K562 (cell line): ENCODE results near the gene DPH1. TPM values are rescaled to one million over a fixed set of nuclear protein-coding genes. Genes with fewer than 3 reads are reported as not detected.

Experiments
- ATAC-seq: fragments of 200-7000 bp; cut with Tn5 transposase; 3 replicates; pipeline ENCODE4 v1.9.1; 2020; ENCODE audit warnings: moderate library complexity
- BruUV-seq: library from RNA; stranded (reverse); fragments of 400-500 nt; replicated peaks from 2 replicates; lab custom pipeline; 2021; lab: Mats Ljungman, UMichigan
- CTCF ChIA-PET: fragments of 300-600 bp; formaldehyde crosslinking; extraction: SDS; loops from one replicate; lab custom pipeline; 2021; ENCODE audit warnings: low intra/inter-chr PET ratio; lab: Yijun Ruan, JAX
- POLR2A ChIA-PET: fragments of 300-600, 350-650 bp; sonication (Branson Sonifier 250); formaldehyde crosslinking; extraction: SDS; loops from one replicate; lab custom pipeline; 2021; ENCODE audit warnings: antibody characterized with exemption, inconsistent platforms; lab: Yijun Ruan, JAX
- DNase-seq, 4 experiments: peaks; one replicate each; pipeline versions ENCODE4 v3.0.0 to v3.0.0-alpha.2; 2011 to 2018; ENCODE audit warnings: low spot score in 3 of 4, mixed read lengths in 3 of 4; ENCODE audit errors: extremely low read depth in 1 of 4
- FAIRE-seq: peaks from 2 replicates; lab custom pipeline; 2011; peaks lifted over from hg19 to GRCh38; lab: Jason Lieb, UNC
- H2AFZ ChIP-seq: 2 replicates; pipeline ENCODE4 v1.6.0; 2011; ENCODE audit warnings: low read depth, low read length, control low read depth, inconsistent platforms
- H3K27ac ChIP-seq: fragments of 200-600 bp; 3 replicates; pipeline ENCODE4 v1.8.0; 2011; ENCODE audit warnings: low read depth, mild to moderate bottlenecking, control low read depth, inconsistent platforms, low read length, moderate library complexity, mixed read lengths; ENCODE audit errors: extremely low read depth
- H3K27me3 ChIP-seq, 2 experiments: fragments of 300-600 bp in 1 of 2; 2 replicates in 1 of 2; 3 replicates in 1 of 2; pipeline versions ENCODE4 v1.6.0 to v1.8.0; 2011; ENCODE audit warnings: inconsistent platforms in 2 of 2, low read length in 2 of 2, mild to moderate bottlenecking in 1 of 2, mixed read lengths in 1 of 2, moderate library complexity in 1 of 2; ENCODE audit not compliant: control insufficient read depth in 2 of 2, insufficient read depth in 2 of 2
- H3K36me3 ChIP-seq: fragments of 300-600 bp; 3 replicates; pipeline ENCODE4 v1.8.0; 2011; ENCODE audit warnings: mild to moderate bottlenecking, low read length, inconsistent platforms; ENCODE audit not compliant: control insufficient read depth, insufficient read depth
- H3K4me1 ChIP-seq, 2 experiments: fragments of 200-600 bp in 1 of 2; replicated peaks in 1 of 2; 2 replicates in 1 of 2; 3 replicates in 1 of 2; pipeline versions ENCODE4 v1.5.1 to v1.8.0; 2011; ENCODE audit warnings: inconsistent platforms in 2 of 2, low read length in 2 of 2, mild to moderate bottlenecking in 1 of 2, mixed read lengths in 1 of 2, moderate library complexity in 1 of 2; ENCODE audit not compliant: control insufficient read depth in 2 of 2, insufficient read depth in 2 of 2
- H3K4me2 ChIP-seq: 2 replicates; pipeline ENCODE4 v1.6.1; 2011; ENCODE audit warnings: low read length, control low read depth, inconsistent platforms, mixed read lengths; ENCODE audit not compliant: insufficient read depth
- H3K4me3 ChIP-seq: fragments of 200-600 bp; sonication (generic), shearing (Covaris generic); 2 replicates; pipeline ENCODE4 v1.5.1; 2016; ENCODE audit warnings: control low read depth, inconsistent platforms
- H3K79me2 ChIP-seq: fragments of 200-600 bp; 3 replicates; pipeline ENCODE4 v1.8.0; 2011; ENCODE audit warnings: low read length, inconsistent platforms; ENCODE audit not compliant: control insufficient read depth, insufficient read depth
- H3K9ac ChIP-seq, 2 experiments: 2 replicates each; pipeline versions ENCODE4 v1.6.0 to v1.6.1; 2011; ENCODE audit warnings: low read depth in 2 of 2, low read length in 2 of 2, control low read depth in 1 of 2, inconsistent platforms in 1 of 2, mild to moderate bottlenecking in 1 of 2, mixed read lengths in 1 of 2; ENCODE audit not compliant: insufficient read depth in 1 of 2
- H3K9me1 ChIP-seq: one replicate; pipeline ENCODE4 v1.6.0; 2011; ENCODE audit warnings: inconsistent platforms, mild to moderate bottlenecking, low read length, moderate library complexity; ENCODE audit not compliant: control insufficient read depth, insufficient read depth
- H3K9me3 ChIP-seq: replicated peaks from 2 replicates; pipeline ENCODE4 v1.5.1; 2011; ENCODE audit warnings: low read depth, low read length, inconsistent platforms; ENCODE audit not compliant: control insufficient read depth, insufficient read depth
- H4K20me1 ChIP-seq: replicated peaks from 2 replicates; pipeline ENCODE4 v1.6.1; 2011; ENCODE audit warnings: low read length, inconsistent platforms, mixed read lengths; ENCODE audit not compliant: control insufficient read depth, insufficient read depth
- CCNT2 ChIP-seq: IDR thresholded peaks from 2 replicates; pipeline ENCODE4 v1.6.1; 2011; ENCODE audit warnings: borderline replicate concordance, low read depth, mild to moderate bottlenecking, moderate library complexity, mixed read lengths, low read length; ENCODE audit not compliant: insufficient read length; ENCODE audit errors: extremely low read depth
- CTCF ChIP-seq, 3 experiments: IDR thresholded peaks in 2 of 3; conservative IDR thresholded peaks in 1 of 3; 2 replicates each; pipeline ENCODE4 v1.5.1; 2011 to 2012; ENCODE audit warnings: low read length in 3 of 3, mild to moderate bottlenecking in 3 of 3, control low read depth in 2 of 3, improper control_type of control experiment in 1 of 3, inconsistent platforms in 1 of 3, low read depth in 1 of 3, mixed read lengths in 1 of 3, moderate library complexity in 1 of 3; ENCODE audit not compliant: insufficient read depth in 2 of 3
- EGR1 ChIP-seq: fragments of 450-650 bp; conservative IDR thresholded peaks from 2 replicates; pipeline ENCODE4 v1.6.1; 2017; ENCODE audit warnings: mild to moderate bottlenecking
- FOXJ2 ChIP-seq: fragments of 200-800 bp; sonication (Bioruptor generic); IDR thresholded peaks from 2 replicates; pipeline ENCODE4 v1.6.1; 2016; ENCODE audit warnings: missing genetic modification characterization, missing compliant biosample characterization
- GABPB1 ChIP-seq: sonication (generic); formaldehyde crosslinking; IDR thresholded peaks from 2 replicates; pipeline ENCODE4 v1.8.0; 2022; ENCODE audit warnings: mild to moderate bottlenecking, missing genetic modification reagents
- RBFOX2 ChIP-seq: fragments of 200-400 bp; formaldehyde crosslinking; IDR thresholded peaks from 2 replicates; pipeline ENCODE4 v1.6.1; 2017; ENCODE audit warnings: low read depth, mild to moderate bottlenecking, low read length, moderate library complexity
- SIN3A ChIP-seq, 2 experiments: fragments of 150-350 bp in 1 of 2; IDR thresholded peaks; 2 replicates each; pipeline ENCODE4 v1.6.1; 2011 to 2016; ENCODE audit warnings: borderline replicate concordance in 2 of 2, low read depth in 2 of 2, low read length in 2 of 2, mild to moderate bottlenecking in 2 of 2, moderate library complexity in 2 of 2; ENCODE audit not compliant: control insufficient read depth in 1 of 2
- SREBF2 ChIP-seq: sonication (generic); formaldehyde crosslinking; IDR thresholded peaks from 2 replicates; pipeline ENCODE4 v1.4.0; 2020; ENCODE audit warnings: mild to moderate bottlenecking, missing genetic modification reagents
- TBP ChIP-seq: optimal IDR thresholded peaks from 2 replicates; pipeline ENCODE3; 2011; ENCODE audit warnings: low read depth, low read length, improper control_type of control experiment
- VEZF1 ChIP-seq: fragments of 200-800 bp; sonication (Bioruptor generic); IDR thresholded peaks from 2 replicates; pipeline ENCODE4 v1.6.1; 2017; ENCODE audit warnings: missing genetic modification characterization, missing compliant biosample characterization
- ZFP1 ChIP-seq: fragments of 450-650 bp; formaldehyde crosslinking; IDR thresholded peaks from 2 replicates; pipeline ENCODE4 v1.4.0; 2020; ENCODE audit warnings: mild to moderate bottlenecking, mixed read lengths
- ZNF431 ChIP-seq: sonication (generic); formaldehyde crosslinking; IDR thresholded peaks from 2 replicates; pipeline ENCODE4 v1.8.0; 2022; ENCODE audit warnings: mild to moderate bottlenecking, missing genetic modification reagents
- WGBS: fragments of 100-300 bp; shearing (Covaris generic); methylation state at CpG from one replicate; pipeline ENCODE4 v1.1.6; 2016; ENCODE audit warnings: low coverage, mixed read lengths; ENCODE audit not compliant: insufficient coverage; ENCODE audit errors: missing lambda C conversion rate; 5-methylcytosine and 5-hydroxymethylcytosine counted together
- in situ Hi-C: fragments of 300-500 bp; cut with MboI; formaldehyde crosslinking; loops from 4 replicates; pipeline ENCODE4 v1.15.0; 2018; ENCODE audit warnings: inconsistent platforms, mixed read lengths
- intact Hi-C: fragments of 100-400 bp; cut with micrococcal nuclease; formaldehyde crosslinking; loops from 2 replicates; pipeline ENCODE4 v1.14.2; 2022
- polyA plus RNA-seq, 8 experiments: library from polyadenylated mRNA; depleted of rRNA in 4 of 8; stranded (reverse) in 5 of 8; unstranded in 3 of 8; fragments of >200 nt; fragmentation: Nextera tagmentation in 2 of 8; fragmentation: Illumina TruSeq in 1 of 8; extraction: Ambion mirVana in 2 of 8; extraction: Trizol in 1 of 8; gene quantifications; 2 replicates each; pipeline versions ENCODE4 v1.2.1 to v1.2.3, GENCODE V29; 2011 to 2014; ENCODE audit warnings: inconsistent platforms in 1 of 8, missing spikeins in 1 of 8
- total RNA-seq, 7 experiments: library from RNA; depleted of rRNA in 6 of 7; stranded (reverse); fragments of >200 nt in 6 of 7; fragmentation: Illumina TruSeq in 2 of 7; extraction: Trizol in 2 of 7; gene quantifications; 2 replicates each; pipeline versions ENCODE4 v1.2.1 to v1.2.3, GENCODE V29; 2011 to 2021; ENCODE audit warnings: low replicate concordance in 1 of 7
- TF ChIP-seq, protein P1 (sequence below), 2 experiments: fragments of 200-800 bp in 1 of 2; sonication (Bioruptor generic) in 1 of 2; sonication (generic) in 1 of 2; formaldehyde crosslinking in 1 of 2; IDR thresholded peaks in 1 of 2; conservative IDR thresholded peaks in 1 of 2; 2 replicates each; pipeline versions ENCODE4 v1.5.0 to v1.6.1; 2016 to 2020; ENCODE audit warnings: missing compliant biosample characterization in 1 of 2, missing genetic modification characterization in 1 of 2, missing genetic modification reagents in 1 of 2

Gene DPH1
- total and polyA plus RNA-seq, 9 of the 15 experiments (the other 6 are each of a cell fraction or from before 2014, with no cell fraction given), result 0.42 to 40.6 (median 20.2) TPM

DNA sequence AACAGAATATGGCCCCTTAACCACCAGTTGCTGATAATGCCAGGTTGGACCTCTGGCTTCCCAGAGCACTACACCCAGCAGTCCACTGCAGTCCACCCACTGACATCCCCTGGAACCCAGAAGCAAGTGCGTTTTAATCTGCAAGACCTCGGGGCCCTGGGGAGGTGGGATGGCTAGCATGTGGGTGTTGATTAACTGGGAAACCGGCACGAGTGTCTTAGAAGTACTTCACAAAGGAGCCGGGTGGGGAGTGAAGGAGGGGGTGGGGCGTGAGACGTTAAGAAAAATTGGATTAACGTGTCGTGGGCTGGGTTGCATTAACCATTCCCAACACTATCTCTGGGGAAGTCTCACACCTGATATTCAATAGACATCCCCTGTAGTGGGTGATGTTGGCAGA, 18.9 kb downstream of the DPH1 start (continued):
- TF ChIP-seq CCNT2 (no peak), SREBF2 (CRISPR knock-in tag) (no peak), CTCF (IDR thresholded peaks at IDR 0.05 in 2 of 3, conservative IDR thresholded peaks at IDR 0.05 in 1 of 3; ENCODE audit: insufficient read depth in 2 of 3, low read depth in 1 of 3, low read length in 3 of 3) (no peak), GABPB1 (CRISPR knock-in tag) (no peak)
- TF ChIP-seq, all 486 proteins: peak for 0

- Histone ChIP-seq H3K4me3 (peak overlapping the region; percentile 59), H3K4me2 (peak overlapping the region; percentile 76), H3K27me3 (no peaks in the 10 kb centered on the region), H3K36me3 (no peaks in the 10 kb centered on the region), H3K9ac (peak overlapping the region; percentile 56 to 89), H3K9me1 (no peaks in the 10 kb centered on the region), H3K9me3 (no peaks in the 10 kb centered on the region), H2AFZ (peak overlapping the region; percentile 84), H4K20me1 (no peaks in the 10 kb centered on the region), H3K27ac (peak overlapping the region; percentile 70; the same call in 2 of the 3 replicates), H3K79me2 (no peaks in the 10 kb centered on the region), H3K4me1 (peaks cover 8 to 35% of the 10 kb centered on the region in 2 experiments; a peak in 4 of 5 replicates)
- in situ Hi-C loops (no loop called here), intact Hi-C loops (loop anchor here (5.0 to 10.0 kb wide), 3 partner anchors 125 to 303 kb away; no protein-coding TSS in a partner anchor)
- 6% methylated on average over 22 of the region's 104 CpGs for WGBS
- POLR2A ChIA-PET, result no interaction called here
- BruUV-seq, result TSS peak; percentile 59
- CTCF ChIA-PET, result no interaction called here
- ATAC-seq, result peak; percentile 70
- FAIRE-seq, result no peak
- peak; percentile 84 to 89 (median 88) for DNase-seq
- no peak for TF ChIP-seq ZFP1 (CRISPR knock-in tag)
- peak in 1 of 2 experiments; percentile 73; a peak in 2 of 4 replicates for TF ChIP-seq SIN3A (IDR thresholded peaks at IDR 0.05; ENCODE audit: borderline replicate concordance in 2 of 2, control insufficient read depth in 1 of 2, low read depth in 2 of 2, low read length in 2 of 2)
- peak; percentile 93 for TF ChIP-seq FOXJ2
- TF ChIP-seq EGR1, result peak; percentile 78
- 0 out of 2 replicates have a peak, but pooled peaks have one; percentile 5 for TF ChIP-seq ZNF431 (CRISPR knock-in tag)
- TF ChIP-seq, protein P1, sequence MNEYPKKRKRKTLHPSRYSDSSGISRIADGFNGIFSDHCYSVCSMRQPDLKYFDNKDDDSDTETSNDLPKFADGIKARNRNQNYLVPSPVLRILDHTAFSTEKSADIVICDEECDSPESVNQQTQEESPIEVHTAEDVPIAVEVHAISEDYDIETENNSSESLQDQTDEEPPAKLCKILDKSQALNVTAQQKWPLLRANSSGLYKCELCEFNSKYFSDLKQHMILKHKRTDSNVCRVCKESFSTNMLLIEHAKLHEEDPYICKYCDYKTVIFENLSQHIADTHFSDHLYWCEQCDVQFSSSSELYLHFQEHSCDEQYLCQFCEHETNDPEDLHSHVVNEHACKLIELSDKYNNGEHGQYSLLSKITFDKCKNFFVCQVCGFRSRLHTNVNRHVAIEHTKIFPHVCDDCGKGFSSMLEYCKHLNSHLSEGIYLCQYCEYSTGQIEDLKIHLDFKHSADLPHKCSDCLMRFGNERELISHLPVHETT (CRISPR knock-in tag; conservative IDR thresholded peaks at IDR 0.05 in 1 of 2, IDR thresholded peaks at IDR 0.05 in 1 of 2), result peak in 1 of 2 experiments; percentile 53; a peak in 1 of 4 replicates
- TF ChIP-seq VEZF1 (CRISPR knock-in tag), result peak; percentile 99
- peak; percentile 49 for TF ChIP-seq RBFOX2
- no peak for TF ChIP-seq TBP
Observed at GRCh38 chr17:2049333-2050299, 19.7 kb downstream of the DPH1 start.
